Measurements from ENCODE around the gene PAMR1.

GRCh38 chr11:35463331-35463751 lies 62.1 kb downstream of the PAMR1 start:
- no peak for TF ChIP-seq EZH2 (IDR thresholded peaks at IDR 0.05; ENCODE audit: insufficient read depth, poor library complexity, severe bottlenecking)
- no peak for TF ChIP-seq EZH2phosphoT487 (IDR thresholded peaks at IDR 0.05; ENCODE audit: insufficient read depth, low read depth)
